Measurements from ENCODE around the gene EXOC3. TPM values are rescaled to one million over a fixed set of nuclear protein-coding genes. Genes with fewer than 3 reads are reported as not detected.

EXOC3 gene
- total RNA-seq, 1 experiment from 2014 or later: 52.4 TPM

DNA sequence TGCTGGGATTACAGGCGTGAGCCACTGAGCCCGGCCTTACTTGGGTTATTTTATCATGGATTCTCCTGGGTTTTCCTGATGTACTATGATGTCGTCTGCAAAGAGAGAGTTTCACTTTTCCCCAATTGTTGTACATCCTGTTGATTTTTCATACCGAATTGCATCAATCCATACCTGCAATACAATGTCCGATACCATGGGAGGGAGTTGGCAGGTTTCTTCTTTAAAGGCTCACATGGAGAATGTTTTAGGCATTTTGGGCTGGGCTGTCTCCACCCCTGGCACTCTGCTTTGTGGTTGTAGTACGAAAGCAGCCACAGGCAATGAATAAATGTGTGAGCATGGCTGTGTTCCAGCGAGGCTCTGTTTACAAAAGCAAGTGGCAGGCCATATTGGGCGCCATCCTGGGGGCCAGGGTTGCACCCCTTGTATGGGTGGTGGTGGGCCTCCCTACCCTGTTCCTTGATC is 35.1 kb upstream of the EXOC3 start (continued):
- no peak for TF ChIP-seq TCF7L2 (IDR thresholded peaks at IDR 0.05; ENCODE audit: borderline replicate concordance, extremely low read depth, insufficient read depth, insufficient read length)

DNA sequence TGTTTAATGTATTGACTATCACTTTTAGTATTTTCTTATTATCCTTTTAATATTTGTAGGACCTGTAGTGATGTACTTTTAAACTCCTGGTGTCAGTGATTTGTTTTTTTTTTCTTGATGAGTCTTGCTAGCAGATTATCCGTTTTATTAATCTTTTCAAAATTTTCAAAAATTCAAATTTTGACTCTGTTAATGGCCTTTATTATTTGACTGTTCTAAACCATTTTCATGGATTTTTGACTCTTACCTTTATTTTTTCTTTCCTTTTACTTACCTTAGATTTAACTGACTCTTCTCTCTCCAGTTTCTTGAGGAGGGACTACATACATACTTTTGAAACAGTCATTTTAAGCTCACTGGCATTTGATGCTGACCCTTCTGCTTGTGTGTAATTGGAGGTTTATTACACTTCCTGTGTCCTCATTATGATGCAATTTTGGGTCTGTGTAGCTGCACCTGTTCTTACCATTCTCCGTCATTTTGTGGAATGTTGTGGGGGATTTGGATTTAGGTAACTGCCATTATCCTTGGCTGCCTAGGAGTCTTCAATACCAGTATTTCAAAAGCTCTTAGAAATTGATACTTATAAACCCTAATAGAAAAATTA is 32.0 kb upstream of the EXOC3 start:
- POLR2A ChIA-PET: no interaction called here
- Histone ChIP-seq H3K36me3 (ENCODE audit: control insufficient read depth in 1 of 2, insufficient read depth in 2 of 2, low read length in 2 of 2) (no peaks in the 10 kb centered on the region), H3K9me2 (ENCODE audit: insufficient read depth) (no peaks in the 10 kb centered on the region), H3K4me2 (ENCODE audit: low read length) (no peak overlapping the region), H3K4me1 (ENCODE audit: control insufficient read depth in 1 of 2, insufficient read depth in 2 of 2, low read length in 2 of 2) (peaks cover 16 to 52% of the 10 kb centered on the region in 2 experiments; a peak in 3 of 4 replicates), H3K9ac (ENCODE audit: low read length) (no peak overlapping the region), H4K20me1 (ENCODE audit: insufficient read depth) (no peaks in the 10 kb centered on the region), H3K4me3 (replicated peaks in 1 of 2; ENCODE audit: low read depth in 1 of 2, low read length in 2 of 2) (no peak overlapping the region), H3K27me3 (ENCODE audit: insufficient read depth, low read length) (no peaks in the 10 kb centered on the region), H3K9me3 (ENCODE audit: control insufficient read depth in 1 of 2, insufficient read depth in 1 of 2, low read depth in 1 of 2, low read length in 2 of 2) (no peaks in the 10 kb centered on the region), H3K27ac (ENCODE audit: low read depth, low read length) (no peak overlapping the region), H2AFZ (ENCODE audit: low read depth, low read length, poor library complexity, severe bottlenecking) (no peak overlapping the region), H3K79me2 (ENCODE audit: insufficient read depth, low read length) (no peaks in the 10 kb centered on the region)
- DNase-seq (ENCODE audit: low read depth, low spot score) (no peak), ATAC-seq (no peak)
- CTCF ChIA-PET: no interaction called here
- no peak for TF ChIP-seq ZFX (IDR thresholded peaks at IDR 0.05)
- no peak for TF ChIP-seq EGR1 (IDR thresholded peaks at IDR 0.05; ENCODE audit: low read depth)
- TF ChIP-seq SIN3A (IDR thresholded peaks at IDR 0.05; ENCODE audit: low read depth): no peak
- no peak for TF ChIP-seq FOSL1 (IDR thresholded peaks at IDR 0.05; ENCODE audit: low read depth)
- no peak for TF ChIP-seq RAD21 (IDR thresholded peaks at IDR 0.05; ENCODE audit: low read depth)
- TF ChIP-seq, protein P1, sequence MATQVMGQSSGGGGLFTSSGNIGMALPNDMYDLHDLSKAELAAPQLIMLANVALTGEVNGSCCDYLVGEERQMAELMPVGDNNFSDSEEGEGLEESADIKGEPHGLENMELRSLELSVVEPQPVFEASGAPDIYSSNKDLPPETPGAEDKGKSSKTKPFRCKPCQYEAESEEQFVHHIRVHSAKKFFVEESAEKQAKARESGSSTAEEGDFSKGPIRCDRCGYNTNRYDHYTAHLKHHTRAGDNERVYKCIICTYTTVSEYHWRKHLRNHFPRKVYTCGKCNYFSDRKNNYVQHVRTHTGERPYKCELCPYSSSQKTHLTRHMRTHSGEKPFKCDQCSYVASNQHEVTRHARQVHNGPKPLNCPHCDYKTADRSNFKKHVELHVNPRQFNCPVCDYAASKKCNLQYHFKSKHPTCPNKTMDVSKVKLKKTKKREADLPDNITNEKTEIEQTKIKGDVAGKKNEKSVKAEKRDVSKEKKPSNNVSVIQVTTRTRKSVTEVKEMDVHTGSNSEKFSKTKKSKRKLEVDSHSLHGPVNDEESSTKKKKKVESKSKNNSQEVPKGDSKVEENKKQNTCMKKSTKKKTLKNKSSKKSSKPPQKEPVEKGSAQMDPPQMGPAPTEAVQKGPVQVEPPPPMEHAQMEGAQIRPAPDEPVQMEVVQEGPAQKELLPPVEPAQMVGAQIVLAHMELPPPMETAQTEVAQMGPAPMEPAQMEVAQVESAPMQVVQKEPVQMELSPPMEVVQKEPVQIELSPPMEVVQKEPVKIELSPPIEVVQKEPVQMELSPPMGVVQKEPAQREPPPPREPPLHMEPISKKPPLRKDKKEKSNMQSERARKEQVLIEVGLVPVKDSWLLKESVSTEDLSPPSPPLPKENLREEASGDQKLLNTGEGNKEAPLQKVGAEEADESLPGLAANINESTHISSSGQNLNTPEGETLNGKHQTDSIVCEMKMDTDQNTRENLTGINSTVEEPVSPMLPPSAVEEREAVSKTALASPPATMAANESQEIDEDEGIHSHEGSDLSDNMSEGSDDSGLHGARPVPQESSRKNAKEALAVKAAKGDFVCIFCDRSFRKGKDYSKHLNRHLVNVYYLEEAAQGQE (IDR thresholded peaks at IDR 0.05; ENCODE audit: low read depth): no peak
- TF ChIP-seq SRF (IDR thresholded peaks at IDR 0.05; ENCODE audit: low read depth): no peak
- no peak for TF ChIP-seq ZNF274 (IDR thresholded peaks at IDR 0.05; ENCODE audit: low read depth, low read length)
- no peak for TF ChIP-seq CBX3 (IDR thresholded peaks at IDR 0.05; ENCODE audit: low read depth)
- no TSS peak for BruUV-seq (replicated peaks)
- RAD21 ChIA-PET (ENCODE audit: low non-redundant PET in 1 of 2, low total read pairs in 2 of 2, uncharacterized antibody in 2 of 2, unreplicated experiment in 2 of 2): no interaction called here
- intact Hi-C loops (cut with micrococcal nuclease): no loop called here
